ENCODE measurements around the gene CRKL.
"Not testable (repeated sequence)": the region's sequence is repeated elsewhere in the genome, so short reads cannot be mapped to it uniquely, and the experiment has no call there.

Gene CRKL

GRCh38 chr22:20916916-20917810 is at the start of gene CRKL:
CRKL (plus strand) TSS chr22:20917407; CDS start chr22:20917935, 528 bp downstream.
- peak; percentile 93 to 94 for DNase-seq (ENCODE audit: low read depth in 2 of 2)

GRCh38 chr22:20868025-20868962 is 48.9 kb upstream of the CRKL start:
- DNase-seq (ENCODE audit: low read depth in 2 of 2) = no peak

DNA sequence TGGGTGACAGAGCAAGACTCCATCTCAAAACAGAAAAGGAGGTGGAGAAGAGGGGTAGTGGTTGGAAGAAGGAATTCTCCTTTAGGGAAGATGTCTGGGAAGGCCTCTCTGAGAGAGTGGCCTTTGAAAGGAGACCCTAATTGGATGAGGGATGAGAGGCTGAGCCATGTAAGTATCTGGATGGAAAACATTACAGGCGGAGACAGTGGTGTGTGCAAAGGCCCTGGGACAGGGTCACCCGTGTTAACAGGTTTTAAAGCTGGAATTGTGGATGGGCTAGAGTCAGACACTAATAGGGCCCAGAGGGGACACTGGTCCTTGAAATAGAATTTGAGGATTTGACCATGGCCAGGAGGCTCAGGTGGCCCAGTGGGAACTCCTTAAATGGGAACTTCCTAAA is 48.0 kb upstream of the CRKL start:
- no peak for DNase-seq (ENCODE audit: low read depth in 2 of 2)

- no peak for DNase-seq (ENCODE audit: low read depth in 2 of 2)
These were observed 44.0 kb upstream of the CRKL start for GRCh38 chr22:20873214-20873613.

DNA sequence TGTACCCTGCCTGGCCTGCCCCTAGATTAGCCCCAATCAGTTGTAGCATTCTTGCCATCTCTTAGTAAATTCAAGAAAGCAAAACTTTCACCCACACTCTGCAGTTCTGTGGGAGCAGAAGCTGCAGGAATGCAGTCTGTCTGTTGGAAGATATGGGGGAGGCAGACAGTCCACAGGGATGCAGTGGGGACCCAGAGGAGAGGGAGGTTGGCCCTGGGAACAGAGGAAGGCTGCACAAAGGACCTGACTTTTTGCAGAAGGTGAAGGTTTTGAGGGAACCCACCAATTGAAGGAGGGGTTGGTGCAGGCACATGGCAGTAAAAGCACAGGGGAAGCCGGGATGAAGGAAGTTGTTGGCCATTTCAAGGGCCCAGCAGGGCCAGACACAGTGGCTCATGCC is 41.9 kb upstream of the CRKL start:
- DNase-seq (ENCODE audit: low read depth in 2 of 2) = no peak

GRCh38 chr22:20877715-20878114 is 39.5 kb upstream of the CRKL start:
- DNase-seq (ENCODE audit: low read depth in 2 of 2) = no peak

DNA sequence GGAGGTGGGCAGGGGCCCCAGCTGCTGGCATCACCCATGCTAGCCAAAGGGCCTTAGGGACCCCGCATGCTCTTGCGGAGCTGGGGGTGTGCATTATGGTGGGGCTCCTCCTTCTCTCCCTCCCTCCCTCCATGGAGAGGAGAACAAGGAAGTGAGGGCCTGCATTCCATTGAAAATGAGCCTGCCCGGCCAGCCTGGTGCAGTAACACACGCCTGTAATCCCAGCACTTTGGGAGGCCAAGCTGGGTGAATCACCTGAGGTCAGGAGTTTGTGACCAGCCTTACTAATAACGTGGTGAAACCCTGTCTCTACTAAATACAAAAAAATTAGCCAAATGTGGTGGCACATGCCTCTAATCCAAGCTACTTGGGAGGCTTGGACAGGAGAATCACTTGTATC is 36.0 kb upstream of the CRKL start:
- no peak for DNase-seq (ENCODE audit: low read depth in 2 of 2)

GRCh38 chr22:20881869-20882815 is 35.1 kb upstream of the CRKL start:
- DNase-seq (ENCODE audit: low read depth in 2 of 2) = no peak

GRCh38 chr22:20882855-20883254 is 34.4 kb upstream of the CRKL start:
- DNase-seq (ENCODE audit: low read depth in 2 of 2) = no peak

GRCh38 chr22:20884454-20884853 is 32.8 kb upstream of the CRKL start:
- no peak for DNase-seq (ENCODE audit: low read depth in 2 of 2)

- no peak for DNase-seq (ENCODE audit: low read depth in 2 of 2)
These were observed 32.1 kb upstream of the CRKL start for GRCh38 chr22:20885017-20885556.

GRCh38 chr22:20885557-20886323 is 31.5 kb upstream of the CRKL start:
- peak; percentile 1 to 23 for DNase-seq (ENCODE audit: low read depth in 2 of 2)

GRCh38 chr22:20887375-20887774 is 29.8 kb upstream of the CRKL start:
- no peak for DNase-seq (ENCODE audit: low read depth in 2 of 2)

DNA sequence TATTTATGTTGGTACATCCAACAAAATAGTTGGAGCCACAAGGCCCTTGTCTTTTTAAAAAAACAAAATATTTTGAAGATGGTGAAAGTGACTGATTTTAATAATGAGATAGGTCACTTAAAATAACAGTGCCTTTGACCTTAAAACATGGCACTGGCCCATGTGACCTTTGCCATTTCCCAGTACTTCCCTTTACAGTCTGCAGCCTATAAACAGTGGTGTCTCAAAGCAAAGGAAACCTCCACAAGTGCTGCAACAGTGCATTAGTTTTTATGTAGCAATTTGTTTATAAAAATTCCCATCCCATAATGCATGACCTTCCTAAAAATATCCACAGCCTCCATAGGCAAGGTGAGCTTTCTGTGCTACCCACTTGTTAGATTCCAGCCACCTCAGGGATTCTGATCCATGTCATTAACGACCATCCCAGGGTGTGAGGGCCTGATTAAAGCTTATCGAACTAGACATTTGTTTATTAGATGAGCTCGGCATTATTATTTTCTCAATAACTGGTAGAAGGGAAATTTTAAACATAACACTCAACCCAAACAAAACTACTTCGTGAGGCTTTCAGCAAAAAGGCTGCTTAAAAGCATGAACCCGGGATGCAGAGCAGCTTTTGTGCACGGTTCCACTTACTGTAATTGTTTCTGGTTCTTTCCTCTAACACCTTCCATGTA is 28.0 kb upstream of the CRKL start:
- DNase-seq (ENCODE audit: low read depth in 2 of 2) = no peak

DNA sequence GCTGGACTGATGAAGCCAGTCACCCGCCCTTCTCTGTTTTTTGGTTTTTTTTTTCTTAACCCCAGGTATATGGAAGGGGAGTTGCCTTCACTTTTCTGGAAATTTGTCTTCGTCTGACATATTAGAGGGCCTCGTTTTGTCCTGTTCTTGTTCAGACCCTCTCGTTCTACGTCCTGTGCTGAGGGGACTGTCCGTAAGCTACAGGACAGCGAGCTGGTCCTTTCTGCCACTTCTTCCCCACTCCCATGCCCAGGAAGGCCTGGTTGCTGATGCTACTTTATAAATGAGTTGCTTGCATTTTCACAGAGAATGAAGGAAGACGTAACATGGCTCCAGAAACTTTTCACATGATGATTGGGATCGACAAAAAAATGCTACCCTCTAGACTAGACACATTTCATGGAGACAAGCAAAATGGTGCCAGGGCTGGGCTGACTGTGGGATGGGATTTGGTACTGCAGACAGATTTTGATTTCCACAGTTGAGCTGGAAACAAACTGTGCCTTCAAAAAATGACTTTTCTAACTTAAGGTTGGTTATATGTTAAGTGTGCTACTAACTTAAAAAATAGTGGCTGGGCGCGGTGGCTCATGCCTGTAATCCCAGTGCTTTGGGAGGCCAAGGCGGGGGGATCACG is 27.2 kb upstream of the CRKL start:
- no peak for DNase-seq (ENCODE audit: low read depth in 2 of 2)

- DNase-seq (ENCODE audit: low read depth in 2 of 2) = no peak
These were observed 26.2 kb upstream of the CRKL start for GRCh38 chr22:20890975-20891374.

- not testable (repeated sequence) for DNase-seq (ENCODE audit: low read depth in 2 of 2)
These were observed 19.5 kb upstream of the CRKL start for GRCh38 chr22:20897737-20898136.

- DNase-seq (ENCODE audit: low read depth in 2 of 2) = no peak
These were observed 17.3 kb upstream of the CRKL start for GRCh38 chr22:20899827-20900423.
